ENCODE results near the gene CNFN. TPM values are rescaled to one million over a fixed set of nuclear protein-coding genes. Genes with fewer than 3 reads are reported as not detected.

The CNFN gene
- total RNA-seq, 1 experiment from 2014 or later: 4.5 TPM

DNA sequence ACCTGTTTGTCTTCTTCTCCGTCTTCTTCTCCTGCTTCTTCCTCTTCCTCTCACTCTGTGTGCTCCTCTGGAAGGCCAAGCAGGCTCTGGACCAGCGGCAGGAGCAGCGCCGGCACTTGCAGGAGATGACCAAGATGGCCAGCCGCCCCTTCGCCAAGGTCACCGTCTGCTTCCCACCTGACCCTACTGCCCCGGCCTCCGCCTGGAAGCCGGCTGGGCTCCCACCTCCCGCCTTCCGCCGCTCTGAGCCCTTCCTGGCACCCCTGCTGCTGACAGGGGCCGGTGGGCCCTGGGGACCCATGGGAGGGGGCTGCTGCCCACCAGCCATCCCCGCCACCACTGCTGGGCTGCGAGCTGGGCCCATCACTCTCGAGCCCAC lies 13.9 kb downstream of the CNFN start:
- H3K4me2 ChIP-seq (ENCODE audit: low read length): no peak overlapping the region
- ChIA-PET POLR2A (ENCODE audit: unreplicated experiment) (no interaction called here), CTCF (no interaction called here)
- H3K9me3 ChIP-seq (ENCODE audit: low read length): no peaks in the 10 kb centered on the region
- H3K36me3 ChIP-seq (ENCODE audit: low read depth, low read length): no peaks in the 10 kb centered on the region
- H2AFZ ChIP-seq (ENCODE audit: low read length): no peak overlapping the region
- ATAC-seq: no peak
- H3K9ac ChIP-seq (ENCODE audit: low read length): no peak overlapping the region
- H3K79me2 ChIP-seq (ENCODE audit: low read length): no peaks in the 10 kb centered on the region
- no peaks in the 10 kb centered on the region for H3K4me1 ChIP-seq (ENCODE audit: insufficient read depth, low read length)
- BruUV-seq (replicated peaks): no TSS peak
- no peaks in the 10 kb centered on the region for H4K20me1 ChIP-seq (ENCODE audit: low read length)
- no peaks in the 10 kb centered on the region for H3K27me3 ChIP-seq (ENCODE audit: low read length)
- no peak overlapping the region for H3K27ac ChIP-seq (ENCODE audit: low read length)
- no peak for TF ChIP-seq EZH2phosphoT487 (IDR thresholded peaks at IDR 0.05; ENCODE audit: borderline replicate concordance, low read length)
- TF ChIP-seq, protein P1, sequence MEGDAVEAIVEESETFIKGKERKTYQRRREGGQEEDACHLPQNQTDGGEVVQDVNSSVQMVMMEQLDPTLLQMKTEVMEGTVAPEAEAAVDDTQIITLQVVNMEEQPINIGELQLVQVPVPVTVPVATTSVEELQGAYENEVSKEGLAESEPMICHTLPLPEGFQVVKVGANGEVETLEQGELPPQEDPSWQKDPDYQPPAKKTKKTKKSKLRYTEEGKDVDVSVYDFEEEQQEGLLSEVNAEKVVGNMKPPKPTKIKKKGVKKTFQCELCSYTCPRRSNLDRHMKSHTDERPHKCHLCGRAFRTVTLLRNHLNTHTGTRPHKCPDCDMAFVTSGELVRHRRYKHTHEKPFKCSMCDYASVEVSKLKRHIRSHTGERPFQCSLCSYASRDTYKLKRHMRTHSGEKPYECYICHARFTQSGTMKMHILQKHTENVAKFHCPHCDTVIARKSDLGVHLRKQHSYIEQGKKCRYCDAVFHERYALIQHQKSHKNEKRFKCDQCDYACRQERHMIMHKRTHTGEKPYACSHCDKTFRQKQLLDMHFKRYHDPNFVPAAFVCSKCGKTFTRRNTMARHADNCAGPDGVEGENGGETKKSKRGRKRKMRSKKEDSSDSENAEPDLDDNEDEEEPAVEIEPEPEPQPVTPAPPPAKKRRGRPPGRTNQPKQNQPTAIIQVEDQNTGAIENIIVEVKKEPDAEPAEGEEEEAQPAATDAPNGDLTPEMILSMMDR (conservative IDR thresholded peaks at IDR 0.05; ENCODE audit: low read depth, low read length): no peak
- no peak for TF ChIP-seq EZH2 (IDR thresholded peaks at IDR 0.05; ENCODE audit: low read length, unreplicated experiment)
- no peaks in the 10 kb centered on the region for H3K9me2 ChIP-seq (replicated peaks; ENCODE audit: low read length)
- DNase-seq: no peak
- H3F3A ChIP-seq (ENCODE audit: low read length, unreplicated experiment): no peaks in the 10 kb centered on the region
- no peak overlapping the region for H3K4me3 ChIP-seq (ENCODE audit: low read length)
- intact Hi-C loops (cut with micrococcal nuclease): no loop called here

- H4K20me1 ChIP-seq (ENCODE audit: low read length): no peaks in the 10 kb centered on the region
- no peak overlapping the region for H3K27ac ChIP-seq (ENCODE audit: low read length)
- no peaks in the 10 kb centered on the region for H3F3A ChIP-seq (ENCODE audit: low read length, unreplicated experiment)
- ChIA-PET POLR2A (ENCODE audit: unreplicated experiment) (no interaction called here), CTCF (no interaction called here)
- H3K9ac ChIP-seq (ENCODE audit: low read length): no peak overlapping the region
- no peaks in the 10 kb centered on the region for H3K79me2 ChIP-seq (ENCODE audit: low read length)
- no peak overlapping the region for H3K4me3 ChIP-seq (ENCODE audit: low read length)
- TF ChIP-seq EZH2phosphoT487 (IDR thresholded peaks at IDR 0.05; ENCODE audit: borderline replicate concordance, low read length): no peak
- no peak for TF ChIP-seq EZH2 (IDR thresholded peaks at IDR 0.05; ENCODE audit: low read length, unreplicated experiment)
- TF ChIP-seq, protein P1 (conservative IDR thresholded peaks at IDR 0.05; ENCODE audit: low read depth, low read length): no peak
- no TSS peak for BruUV-seq (replicated peaks)
- no peaks in the 10 kb centered on the region for H3K36me3 ChIP-seq (ENCODE audit: low read depth, low read length)
- ATAC-seq: no peak
- no peak overlapping the region for H2AFZ ChIP-seq (ENCODE audit: low read length)
- H3K4me2 ChIP-seq (ENCODE audit: low read length): no peak overlapping the region
- no peaks in the 10 kb centered on the region for H3K27me3 ChIP-seq (ENCODE audit: low read length)
- intact Hi-C loops (cut with micrococcal nuclease): no loop called here
- no peak for DNase-seq
- H3K9me2 ChIP-seq (replicated peaks; ENCODE audit: low read length): no peaks in the 10 kb centered on the region
- H3K4me1 ChIP-seq (ENCODE audit: insufficient read depth, low read length): no peaks in the 10 kb centered on the region
- H3K9me3 ChIP-seq (ENCODE audit: low read length): no peaks in the 10 kb centered on the region
These were observed 14.5 kb downstream of the CNFN start for GRCh38 chr19:42375415-42376176.

DNA sequence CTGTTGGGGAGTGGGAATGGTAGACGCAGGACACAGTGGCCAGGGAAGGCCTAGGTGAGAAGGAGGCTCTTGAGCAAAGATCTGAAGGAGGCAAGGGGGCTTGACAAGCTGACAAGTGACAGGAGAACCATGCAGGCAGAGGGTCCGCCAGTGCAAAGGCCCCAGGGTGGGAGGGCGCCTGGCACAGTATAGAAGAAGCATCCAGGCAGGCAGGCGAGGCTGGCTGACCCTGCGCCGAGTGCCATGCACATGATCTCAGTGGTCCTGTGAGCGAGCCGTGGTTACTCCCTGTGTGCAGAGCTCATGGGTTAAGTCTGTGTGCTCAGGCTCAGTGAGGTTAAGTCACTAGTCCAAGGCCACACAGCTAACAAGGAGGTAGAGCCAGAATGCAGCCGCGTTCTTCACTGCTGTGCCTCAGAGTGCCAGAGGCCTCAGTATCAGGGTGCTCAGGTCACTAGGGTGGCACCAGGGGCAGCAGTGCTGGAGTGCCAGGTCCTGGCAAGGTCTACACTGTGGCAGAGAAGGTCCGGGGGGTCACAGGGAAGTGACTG lies 15.2 kb downstream of the CNFN start:
- Histone ChIP-seq H3K9me3 (ENCODE audit: low read length) (no peaks in the 10 kb centered on the region), H4K20me1 (ENCODE audit: low read length) (no peaks in the 10 kb centered on the region), H3K4me3 (ENCODE audit: low read length) (no peak overlapping the region), H3F3A (ENCODE audit: low read length, unreplicated experiment) (no peaks in the 10 kb centered on the region), H3K4me2 (ENCODE audit: low read length) (no peak overlapping the region), H3K4me1 (ENCODE audit: insufficient read depth, low read length) (no peaks in the 10 kb centered on the region), H3K27ac (ENCODE audit: low read length) (no peak overlapping the region), H2AFZ (ENCODE audit: low read length) (no peak overlapping the region), H3K79me2 (ENCODE audit: low read length) (no peaks in the 10 kb centered on the region), H3K27me3 (ENCODE audit: low read length) (no peaks in the 10 kb centered on the region), H3K36me3 (ENCODE audit: low read depth, low read length) (no peaks in the 10 kb centered on the region), H3K9ac (ENCODE audit: low read length) (no peak overlapping the region), H3K9me2 (replicated peaks; ENCODE audit: low read length) (no peaks in the 10 kb centered on the region)
- ChIA-PET POLR2A (ENCODE audit: unreplicated experiment) (no interaction called here), CTCF (no interaction called here)
- ATAC-seq (no peak), DNase-seq (no peak)
- TF ChIP-seq EZH2phosphoT487 (IDR thresholded peaks at IDR 0.05; ENCODE audit: borderline replicate concordance, low read length): no peak
- TF ChIP-seq, protein P1 (conservative IDR thresholded peaks at IDR 0.05; ENCODE audit: low read depth, low read length): no peak
- no peak for TF ChIP-seq EZH2 (IDR thresholded peaks at IDR 0.05; ENCODE audit: low read length, unreplicated experiment)
- no TSS peak for BruUV-seq (replicated peaks)
- intact Hi-C loops (cut with micrococcal nuclease): no loop called here

Data from PC-3 (cell line).